HL-60 (cell line): ENCODE data around the gene P2RX6.
"Not testable (repeated sequence)": the region's sequence is repeated elsewhere in the genome, so short reads cannot be mapped to it uniquely, and the experiment has no call there.

Source experiments
- DNase-seq, 2 experiments: peaks; one replicate each; pipeline ENCODE4 v3.0.0-alpha.2; 2010 to 2020; ENCODE audit warnings: low read depth in 1 of 2, low spot score in 1 of 2
- H3K27ac ChIP-seq: fragments of 250-450 bp; sonication (Bioruptor Pico); replicated peaks from 2 replicates; pipeline ENCODE4 v1.5.1; 2020; ENCODE audit warnings: mild to moderate bottlenecking, moderate library complexity
- H3K27me3 ChIP-seq: fragments of 250-450 bp; sonication (Bioruptor Pico); 2 replicates; pipeline ENCODE4 v1.5.1; 2021; ENCODE audit warnings: mild to moderate bottlenecking, moderate library complexity; ENCODE audit not compliant: insufficient read depth, poor library complexity, severe bottlenecking
- H3K4me3 ChIP-seq: replicated peaks from 2 replicates; pipeline ENCODE4 v1.5.1; 2011; ENCODE audit warnings: mild to moderate bottlenecking, control low read depth, low read length; ENCODE audit not compliant: insufficient read depth
- GABPA ChIP-seq: IDR thresholded peaks from 2 replicates; pipeline ENCODE4 v1.6.1; 2012; ENCODE audit warnings: low read depth
- POLR2AphosphoS5 ChIP-seq: IDR thresholded peaks from 2 replicates; pipeline ENCODE4 v1.6.1; 2012; ENCODE audit warnings: low read depth
- REST ChIP-seq: IDR thresholded peaks from 2 replicates; pipeline ENCODE4 v1.6.1; 2012; ENCODE audit warnings: low read depth; ENCODE audit not compliant: insufficient replicate concordance
- SPI1 ChIP-seq: IDR thresholded peaks from 2 replicates; pipeline ENCODE4 v1.6.1; 2012; ENCODE audit warnings: low read depth, mild to moderate bottlenecking, borderline replicate concordance
- TF ChIP-seq, protein P1 (sequence below): IDR thresholded peaks from one replicate; pipeline ENCODE4 v1.5.1; 2011; ENCODE audit warnings: low read length, control low read depth, inconsistent platforms; ENCODE audit not compliant: insufficient read depth

Gene P2RX6

GRCh38 chr22:21000987-21001600, 13.9 kb upstream of the P2RX6 start:
- peak overlapping the region; percentile 68 for H3K4me3 ChIP-seq
- TF ChIP-seq SPI1: no peak
- TF ChIP-seq GABPA: no peak
- no peak for TF ChIP-seq REST
- no peak for TF ChIP-seq POLR2AphosphoS5
- TF ChIP-seq, protein P1, sequence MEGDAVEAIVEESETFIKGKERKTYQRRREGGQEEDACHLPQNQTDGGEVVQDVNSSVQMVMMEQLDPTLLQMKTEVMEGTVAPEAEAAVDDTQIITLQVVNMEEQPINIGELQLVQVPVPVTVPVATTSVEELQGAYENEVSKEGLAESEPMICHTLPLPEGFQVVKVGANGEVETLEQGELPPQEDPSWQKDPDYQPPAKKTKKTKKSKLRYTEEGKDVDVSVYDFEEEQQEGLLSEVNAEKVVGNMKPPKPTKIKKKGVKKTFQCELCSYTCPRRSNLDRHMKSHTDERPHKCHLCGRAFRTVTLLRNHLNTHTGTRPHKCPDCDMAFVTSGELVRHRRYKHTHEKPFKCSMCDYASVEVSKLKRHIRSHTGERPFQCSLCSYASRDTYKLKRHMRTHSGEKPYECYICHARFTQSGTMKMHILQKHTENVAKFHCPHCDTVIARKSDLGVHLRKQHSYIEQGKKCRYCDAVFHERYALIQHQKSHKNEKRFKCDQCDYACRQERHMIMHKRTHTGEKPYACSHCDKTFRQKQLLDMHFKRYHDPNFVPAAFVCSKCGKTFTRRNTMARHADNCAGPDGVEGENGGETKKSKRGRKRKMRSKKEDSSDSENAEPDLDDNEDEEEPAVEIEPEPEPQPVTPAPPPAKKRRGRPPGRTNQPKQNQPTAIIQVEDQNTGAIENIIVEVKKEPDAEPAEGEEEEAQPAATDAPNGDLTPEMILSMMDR: no peak
- no peak for DNase-seq
- no peaks in the 10 kb centered on the region for H3K27me3 ChIP-seq
- peak overlapping the region; percentile 97 for H3K27ac ChIP-seq

GRCh38 chr22:21001601-21002325, 13.2 kb upstream of the P2RX6 start, which contains the start of gene THAP7:
Gene THAP7 (minus strand): TSS chr22:21002118. CDS start chr22:21001911, 207 bp downstream.
- DNase-seq: peak; percentile 97 to 98
- peak within 1 kb of the TSS; percentile 68 for H3K4me3 ChIP-seq
- TF ChIP-seq GABPA (peak; percentile 80), POLR2AphosphoS5 (peak; percentile 81), REST (peak; percentile 78), SPI1 (no peak)
- H3K27me3 ChIP-seq: no peaks in the 10 kb centered on the region
- peak within 1 kb of the TSS; percentile 97 for H3K27ac ChIP-seq

DNA sequence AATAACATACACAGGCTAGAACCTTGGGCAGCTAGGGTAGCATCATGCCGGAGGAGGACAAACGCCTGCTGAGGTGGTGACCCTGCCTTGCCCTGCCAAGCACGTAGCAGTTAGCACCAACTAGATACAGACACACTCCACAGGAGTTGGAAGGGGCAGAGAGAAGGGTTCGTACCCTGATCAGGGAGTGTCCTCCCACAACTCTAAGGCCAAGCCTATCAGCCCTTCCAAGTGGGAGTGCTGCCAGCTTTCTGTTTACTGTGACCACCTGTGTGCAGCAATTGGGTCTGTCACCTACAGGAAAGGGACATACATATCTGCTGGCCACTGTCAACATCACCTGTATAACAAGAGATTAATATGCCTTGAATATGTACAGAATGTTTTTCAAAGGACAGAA, 11.2 kb upstream of the P2RX6 start:
- no peak overlapping the region for H3K4me3 ChIP-seq

DNA sequence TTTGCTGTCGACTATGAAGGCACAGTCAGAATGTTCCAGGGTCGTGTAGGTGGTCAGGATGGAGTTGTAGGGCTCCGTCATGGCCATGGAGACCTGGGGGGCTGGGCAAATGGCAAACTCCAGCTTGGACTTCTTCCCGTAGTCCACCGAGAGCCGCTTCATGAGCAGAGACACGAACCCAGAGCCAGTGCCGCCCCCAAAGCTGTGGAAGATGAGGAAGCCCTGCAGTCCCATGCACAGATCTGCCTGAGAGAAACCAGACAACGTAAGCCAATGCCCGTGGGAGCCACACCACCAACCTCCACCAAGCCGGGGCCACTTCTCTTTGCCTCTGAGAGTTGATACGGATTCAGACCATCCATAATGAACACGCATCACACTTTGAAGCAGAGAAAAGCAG, 5.8 kb upstream of the P2RX6 start:
- H3K27ac ChIP-seq, H3K4me3 ChIP-seq, H3K27me3 ChIP-seq, DNase-seq: not testable (repeated sequence)

More for the DNA sequence above, 11.2 kb upstream of the P2RX6 start:
- TF ChIP-seq REST (no peak), POLR2AphosphoS5 (no peak)
- no peak for DNase-seq
- no peaks in the 10 kb centered on the region for H3K27me3 ChIP-seq
- H3K27ac ChIP-seq: no peak overlapping the region
